HEK293 (cell line): ENCODE measurements around the gene CCDC3.

ENCODE experiments used
- CTCF ChIP-seq: fragments of 450-650 bp; formaldehyde crosslinking; IDR thresholded peaks from 2 replicates; pipeline ENCODE4 v1.5.1; 2016; ENCODE audit warnings: missing biosample characterization, missing genetic modification characterization
- TF ChIP-seq, protein P1 (sequence below): fragments of 450-650 bp; formaldehyde crosslinking; optimal IDR thresholded peaks from 2 replicates; pipeline ENCODE3; 2016; ENCODE audit warnings: missing biosample characterization, mild to moderate bottlenecking, missing genetic modification characterization

DNA sequence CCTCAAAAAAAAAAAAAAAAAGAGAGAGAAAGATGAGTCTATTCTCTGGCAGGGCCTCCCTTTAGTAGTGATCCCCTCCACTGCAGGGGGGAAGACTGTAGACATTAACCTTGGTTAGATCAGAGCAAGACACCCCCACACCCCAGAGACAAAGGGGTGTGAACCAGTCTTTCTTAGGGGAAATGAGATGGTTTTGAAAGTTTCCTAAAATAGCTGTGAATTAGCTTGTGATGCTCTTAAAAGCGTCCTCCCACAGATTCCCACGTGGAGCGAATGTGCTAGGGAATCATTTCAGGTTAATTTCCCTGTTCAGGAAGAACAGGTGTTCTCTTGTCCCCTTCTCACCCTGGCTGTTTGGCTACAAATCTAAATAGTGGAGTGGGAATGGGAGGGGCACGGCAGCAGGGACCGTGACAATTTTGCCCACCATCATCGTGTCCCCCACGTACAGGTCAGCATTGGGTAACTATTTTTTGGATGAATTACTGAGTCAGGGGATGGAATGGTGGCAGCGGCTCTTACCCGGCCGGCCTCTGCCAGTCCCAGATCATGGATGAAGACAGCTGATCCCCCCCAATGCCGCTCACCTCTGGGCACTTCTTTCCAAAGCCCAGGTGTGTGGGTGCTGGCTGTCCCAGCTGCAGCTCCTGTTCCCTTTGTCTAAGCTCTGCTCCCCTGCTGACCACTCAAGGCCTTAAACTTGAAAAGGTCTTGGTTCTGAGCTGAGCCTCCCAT, 152.9 kb downstream of the CCDC3 start:
- TF ChIP-seq CTCF (tag by site-specific recombination): no peak
- TF ChIP-seq, protein P1, sequence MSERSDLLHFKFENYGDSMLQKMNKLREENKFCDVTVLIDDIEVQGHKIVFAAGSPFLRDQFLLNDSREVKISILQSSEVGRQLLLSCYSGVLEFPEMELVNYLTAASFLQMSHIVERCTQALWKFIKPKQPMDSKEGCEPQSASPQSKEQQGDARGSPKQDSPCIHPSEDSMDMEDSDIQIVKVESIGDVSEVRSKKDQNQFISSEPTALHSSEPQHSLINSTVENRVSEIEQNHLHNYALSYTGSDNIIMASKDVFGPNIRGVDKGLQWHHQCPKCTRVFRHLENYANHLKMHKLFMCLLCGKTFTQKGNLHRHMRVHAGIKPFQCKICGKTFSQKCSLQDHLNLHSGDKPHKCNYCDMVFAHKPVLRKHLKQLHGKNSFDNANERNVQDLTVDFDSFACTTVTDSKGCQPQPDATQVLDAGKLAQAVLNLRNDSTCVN (tag by site-specific recombination): no peak
